Endothelial cell of umbilical vein (primary cell): ENCODE results near the gene CADM4. TPM values are rescaled to one million over a fixed set of nuclear protein-coding genes. Genes with fewer than 3 reads are reported as not detected.

ENCODE experiments used
- BruUV-seq: library from RNA; stranded (reverse); fragments of 400-500 nt; replicated peaks from 2 replicates; lab custom pipeline; 2021; lab: Mats Ljungman, UMichigan
- CTCF ChIA-PET: fragments of 300-600, 350-600 bp; sonication (Branson Sonifier 250); formaldehyde crosslinking; loops from one replicate; lab custom pipeline; 2021; ENCODE audit warnings: antibody characterized with exemption, inconsistent platforms; lab: Charles Lee
- POLR2A ChIA-PET: fragments of 300-600, 350-600 bp; sonication (Branson Sonifier 250); formaldehyde crosslinking; loops from one replicate; lab custom pipeline; 2021; ENCODE audit warnings: antibody characterized with exemption, inconsistent platforms; lab: Charles Lee
- DNase-seq: peaks from one replicate; pipeline ENCODE4 v3.0.0-alpha.2; 2011; ENCODE audit warnings: low read depth, low spot score
- FAIRE-seq: peaks from 2 replicates; lab custom pipeline; 2011; peaks lifted over from hg19 to GRCh38; lab: Jason Lieb, UNC
- H2AFZ ChIP-seq: 2 replicates; pipeline ENCODE4 v1.6.0; 2012; ENCODE audit warnings: low read depth, low read length, control low read depth, inconsistent platforms
- H3K27ac ChIP-seq: 2 replicates; pipeline ENCODE4 v1.5.1; 2011; ENCODE audit warnings: low read depth, mild to moderate bottlenecking, control low read depth, low read length, moderate library complexity; ENCODE audit not compliant: insufficient read depth
- H3K27me3 ChIP-seq, 2 experiments: 2 replicates each; pipeline versions ENCODE4 v1.6.0 to v1.6.1; 2011; ENCODE audit warnings: low read length in 2 of 2, mixed read lengths in 1 of 2; ENCODE audit not compliant: control insufficient read depth in 2 of 2, insufficient read depth in 2 of 2
- H3K36me3 ChIP-seq, 2 experiments: 2 replicates in 1 of 2; 3 replicates in 1 of 2; pipeline ENCODE4 v1.5.1; 2011; ENCODE audit warnings: low read length in 2 of 2, mild to moderate bottlenecking in 1 of 2, moderate library complexity in 1 of 2; ENCODE audit not compliant: control insufficient read depth in 2 of 2, insufficient read depth in 2 of 2; ENCODE audit errors: extremely low read depth in 1 of 2
- H3K4me1 ChIP-seq: 3 replicates; pipeline ENCODE4 v1.5.1; 2011; ENCODE audit warnings: mild to moderate bottlenecking, low read length; ENCODE audit not compliant: control insufficient read depth, insufficient read depth; ENCODE audit errors: extremely low read depth
- H3K4me2 ChIP-seq: 2 replicates; pipeline ENCODE4 v1.6.1; 2011; ENCODE audit warnings: low read length, control low read depth, mixed read lengths; ENCODE audit not compliant: insufficient read depth
- H3K4me3 ChIP-seq, 3 experiments: fragments of 200-600 bp in 1 of 3; sonication (generic), shearing (Covaris generic) in 1 of 3; replicated peaks in 1 of 3; 2 replicates each; pipeline ENCODE4 v1.5.1; 2011 to 2016; ENCODE audit warnings: control low read depth in 3 of 3, low read length in 3 of 3, mild to moderate bottlenecking in 2 of 3, inconsistent platforms in 1 of 3, low read depth in 1 of 3, moderate library complexity in 1 of 3; ENCODE audit not compliant: insufficient read depth in 1 of 3
- H3K79me2 ChIP-seq: 2 replicates; pipeline ENCODE4 v1.6.0; 2012; ENCODE audit warnings: low read length, inconsistent platforms; ENCODE audit not compliant: control insufficient read depth, insufficient read depth
- H3K9ac ChIP-seq: replicated peaks from 2 replicates; pipeline ENCODE3; 2011; ENCODE audit warnings: low read length, control low read depth; ENCODE audit not compliant: insufficient read depth; ENCODE audit errors: extremely low read depth
- H3K9me1 ChIP-seq: replicated peaks from 3 replicates; pipeline ENCODE4 v1.6.0; 2011; ENCODE audit warnings: mild to moderate bottlenecking, low read length; ENCODE audit not compliant: control insufficient read depth, insufficient read depth; ENCODE audit errors: extremely low read depth
- H3K9me3 ChIP-seq: replicated peaks from 2 replicates; pipeline ENCODE4 v1.5.1; 2012; ENCODE audit warnings: low read length, inconsistent platforms; ENCODE audit not compliant: control insufficient read depth, insufficient read depth
- H4K20me1 ChIP-seq: replicated peaks from 2 replicates; pipeline ENCODE3; 2011; ENCODE audit warnings: mild to moderate bottlenecking, low read length; ENCODE audit not compliant: control insufficient read depth, insufficient read depth; ENCODE audit errors: extremely low read depth
- CTCF ChIP-seq, 2 donors: IDR thresholded peaks; 1 replicate in 1 of 2; 2 replicates in 1 of 2; pipeline ENCODE4 v1.5.1; 2011; ENCODE audit warnings: low read length in 2 of 2, mild to moderate bottlenecking in 2 of 2, moderate library complexity in 2 of 2, control low read depth in 1 of 2, inconsistent platforms in 1 of 2, low read depth in 1 of 2; ENCODE audit not compliant: insufficient read depth in 1 of 2; ENCODE audit errors: extremely low read depth in 1 of 2
- EZH2 ChIP-seq: IDR thresholded peaks from 2 replicates; pipeline ENCODE4 v1.6.1; 2012; ENCODE audit warnings: borderline replicate concordance, low read depth, mild to moderate bottlenecking, moderate library complexity, low read length, inconsistent platforms; ENCODE audit not compliant: severe bottlenecking
- FOS ChIP-seq: IDR thresholded peaks from 2 replicates; pipeline ENCODE4 v1.6.1; 2011; ENCODE audit warnings: mild to moderate bottlenecking, low read length, moderate library complexity, borderline replicate concordance; ENCODE audit not compliant: insufficient read depth
- GATA2 ChIP-seq: IDR thresholded peaks from 2 replicates; pipeline ENCODE4 v1.7.0; 2011; ENCODE audit warnings: low read depth, mild to moderate bottlenecking, moderate library complexity, mixed read lengths, low read length; ENCODE audit not compliant: insufficient read length, insufficient read depth
- JUN ChIP-seq: IDR thresholded peaks from 2 replicates; pipeline ENCODE4 v1.6.1; 2011; ENCODE audit warnings: borderline replicate concordance, low read depth; ENCODE audit not compliant: insufficient read length, insufficient read depth
- MAX ChIP-seq: IDR thresholded peaks from 2 replicates; pipeline ENCODE4 v1.6.1; 2011; ENCODE audit not compliant: insufficient read depth, insufficient read length
- MYC ChIP-seq: IDR thresholded peaks from one replicate; pipeline ENCODE4 v1.6.1; 2011; ENCODE audit warnings: mild to moderate bottlenecking, low read depth, low read length
- POLR2A ChIP-seq: IDR thresholded peaks from 2 replicates; pipeline ENCODE4 v1.6.1; 2012; ENCODE audit warnings: low read depth, mild to moderate bottlenecking, control low read depth, low read length
- POLR2AphosphoS5 ChIP-seq: IDR thresholded peaks from 2 replicates; pipeline ENCODE4 v1.6.1; 2012; ENCODE audit warnings: low read depth, mild to moderate bottlenecking, control low read depth, low read length, moderate library complexity; ENCODE audit not compliant: insufficient read depth
- dilution Hi-C: fragments of 300-500 bp; cut with MboI; formaldehyde crosslinking; loops from one replicate; pipeline ENCODE4 v1.15.0; 2019; ENCODE audit warnings: low sequenced_read_pairs; ENCODE audit not compliant: extremely low pct_ligation_motif_present
- intact Hi-C: fragments of 100-400 bp; cut with micrococcal nuclease; formaldehyde crosslinking; loops from one replicate; pipeline ENCODE4 v1.10.0; 2022
- polyA plus RNA-seq, 4 experiments: library from polyadenylated mRNA; depleted of rRNA in 3 of 4; stranded (reverse) in 3 of 4; unstranded in 1 of 4; fragments of >200 nt; gene quantifications; 2 replicates each; pipeline versions ENCODE4 v1.2.1 to v1.2.3, GENCODE V29; 2011 to 2012; ENCODE audit warnings: missing spikeins in 1 of 4
- total RNA-seq: library from RNA; stranded (reverse); gene quantifications from 2 replicates; pipeline ENCODE4 v1.2.3, GENCODE V29; 2021

The CADM4 gene
- total and polyA plus RNA-seq, 2 donors (not counting 3 experiments of a cell fraction or from before 2014, with no cell fraction given): 5.0 to 7.5 TPM

DNA sequence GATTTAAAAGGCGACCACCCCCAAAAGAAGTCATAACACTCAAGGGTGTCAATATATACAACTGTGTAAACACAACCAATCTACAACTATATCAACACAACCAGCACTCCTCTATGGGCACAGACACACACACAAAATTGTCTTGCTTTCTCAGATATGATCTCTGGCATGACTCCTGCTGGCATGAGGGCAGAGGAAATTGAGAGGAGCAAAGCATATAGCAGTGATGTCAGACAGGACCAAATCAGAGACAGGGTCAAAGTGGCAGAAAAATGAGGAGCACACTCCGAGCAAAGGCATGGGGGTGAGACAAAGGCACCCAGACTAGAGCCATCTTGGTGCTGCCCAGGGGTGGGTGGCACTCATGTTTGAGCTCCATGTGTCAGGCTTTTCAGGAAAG lies 53.3 kb downstream of the CADM4 start:
- Histone ChIP-seq H3K36me3 (peaks cover 0 to 11% of the 10 kb centered on the region in 2 experiments), H4K20me1 (no peaks in the 10 kb centered on the region), H3K9me3 (no peaks in the 10 kb centered on the region), H3K27ac (no peak overlapping the region), H3K27me3 (no peaks in the 10 kb centered on the region), H3K4me3 (no peak overlapping the region), H3K4me2 (no peak overlapping the region), H3K9ac (no peak overlapping the region), H3K79me2 (no peaks in the 10 kb centered on the region), H3K9me1 (no peaks in the 10 kb centered on the region), H3K4me1 (no peaks in the 10 kb centered on the region), H2AFZ (no peak overlapping the region)
- CTCF ChIA-PET: interaction anchor here (2.0 to 3.0 kb wide), 2 partner anchors 9 to 51 kb away, joined by 5 to 21 read pairs; partner anchors contain the start of genes IRGQ and ZNF576
- dilution Hi-C loops: no loop called here
- no peak for FAIRE-seq
- no peak for TF ChIP-seq MAX
- no peak for TF ChIP-seq CTCF (IDR thresholded peaks at IDR 0.05; ENCODE audit: extremely low read depth in 1 of 2, insufficient read depth in 1 of 2, low read depth in 1 of 2, low read length in 2 of 2)
- TF ChIP-seq JUN: no peak
- TF ChIP-seq MYC: no peak
- no peak for TF ChIP-seq FOS
- no peak for TF ChIP-seq EZH2
- TF ChIP-seq GATA2: no peak
- no peak for TF ChIP-seq POLR2AphosphoS5
- TF ChIP-seq POLR2A: no peak
- intact Hi-C loops: no loop called here
- no TSS peak for BruUV-seq
- POLR2A ChIA-PET: no interaction called here
- no peak for DNase-seq
